ENCODE data around the gene CNTN6. TPM values are rescaled to one million over a fixed set of nuclear protein-coding genes. Genes with fewer than 3 reads are reported as not detected.

The CNTN6 gene
- total and polyA plus RNA-seq, 8 donors, result 3.0 to 8.4 (median 6.7) TPM

DNA sequence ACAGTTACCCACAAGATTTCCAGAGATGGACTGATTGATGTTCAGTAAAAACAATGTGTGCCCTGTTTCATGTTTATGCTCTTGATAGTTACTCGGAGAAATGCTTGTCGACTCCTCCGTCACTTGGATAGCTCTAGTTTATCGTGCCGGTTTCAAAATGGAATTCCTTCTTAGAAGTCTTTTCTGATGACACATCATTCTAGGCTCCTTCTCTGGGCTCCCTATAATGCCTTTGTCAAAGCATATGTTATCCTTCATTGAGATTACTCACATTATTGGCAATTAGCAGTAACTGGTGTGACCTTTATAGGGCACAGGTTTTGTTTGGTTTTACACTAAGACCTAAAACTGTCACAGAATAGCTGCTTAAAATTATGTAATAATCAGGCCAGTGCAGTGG, 201.8 kb downstream of the CNTN6 start:
- no peak overlapping the region for H3K27ac ChIP-seq
- H3K4me1 ChIP-seq, result no peaks in the 10 kb centered on the region
- no peaks in the 10 kb centered on the region for H3K27me3 ChIP-seq
- DNase-seq, result no peak
- no peaks in the 10 kb centered on the region for H3K9me3 ChIP-seq
- H3K36me3 ChIP-seq, result no peaks in the 10 kb centered on the region
- intact Hi-C loops (cut with DNase I), result no loop called here
- H3K4me3 ChIP-seq, result no peak overlapping the region
- no peak for ATAC-seq
- no peak for TF ChIP-seq CTCF (IDR thresholded peaks at IDR 0.05)

GRCh38 chr3:1318296-1319005, 225.6 kb downstream of the CNTN6 start:
- H3K4me1 ChIP-seq, result no peaks in the 10 kb centered on the region
- TF ChIP-seq CTCF (IDR thresholded peaks at IDR 0.05), result no peak
- H3K9me3 ChIP-seq, result no peaks in the 10 kb centered on the region
- no peaks in the 10 kb centered on the region for H3K36me3 ChIP-seq
- H3K27ac ChIP-seq, result no peak overlapping the region
- no peak overlapping the region for H3K4me3 ChIP-seq
- no peaks in the 10 kb centered on the region for H3K27me3 ChIP-seq
- ATAC-seq, result no peak
- intact Hi-C loops (cut with DNase I), result no loop called here
- no peak for DNase-seq

DNA sequence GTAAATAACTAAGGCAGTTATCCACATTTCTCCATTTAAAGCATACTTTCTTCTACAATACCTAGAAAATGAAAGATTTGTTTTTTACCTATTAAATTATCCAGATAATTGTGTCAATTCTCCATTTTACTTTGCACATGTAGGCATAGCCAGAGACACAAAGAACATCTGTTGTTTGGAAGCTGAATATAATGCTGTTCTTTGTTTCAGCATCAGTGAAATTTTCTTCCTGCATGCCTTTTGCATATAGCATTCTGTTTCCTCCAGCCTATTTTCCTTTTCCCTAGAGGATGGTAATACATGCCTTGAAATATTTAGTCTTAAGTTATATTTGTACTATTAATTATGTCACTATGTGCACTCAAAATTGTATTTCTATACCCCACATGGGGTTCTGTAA, 233.7 kb downstream of the CNTN6 start:
- ATAC-seq (no peak), DNase-seq (no peak)
- Histone ChIP-seq H3K36me3 (no peaks in the 10 kb centered on the region), H3K4me1 (no peaks in the 10 kb centered on the region), H3K27me3 (no peaks in the 10 kb centered on the region), H3K4me3 (no peak overlapping the region), H3K27ac (no peak overlapping the region), H3K9me3 (no peaks in the 10 kb centered on the region)
- intact Hi-C loops (cut with DNase I), result no loop called here
- TF ChIP-seq CTCF (IDR thresholded peaks at IDR 0.05), result no peak

DNA sequence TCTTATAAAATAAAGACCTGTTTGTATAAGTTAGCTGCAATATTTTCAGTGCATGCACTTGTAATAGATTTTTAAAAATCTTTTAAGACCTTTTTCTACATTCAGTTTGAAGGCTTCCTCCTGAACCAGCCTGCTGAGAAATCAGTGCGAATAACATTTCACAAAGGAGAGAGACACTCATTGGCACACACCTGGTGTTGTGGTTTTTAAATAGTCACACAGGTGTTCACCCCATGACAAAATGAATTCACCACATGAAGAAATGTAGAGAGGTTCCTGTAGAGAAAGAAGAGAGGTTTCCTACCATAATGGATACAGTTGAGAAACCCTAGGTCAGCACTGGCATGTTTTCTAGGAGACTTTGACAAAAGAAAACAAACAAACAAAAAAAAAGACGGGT, 237.3 kb downstream of the CNTN6 start:
- ATAC-seq (no peak), DNase-seq (no peak)
- Histone ChIP-seq H3K4me3 (no peak overlapping the region), H3K27ac (no peak overlapping the region), H3K36me3 (no peaks in the 10 kb centered on the region), H3K27me3 (no peaks in the 10 kb centered on the region), H3K4me1 (no peaks in the 10 kb centered on the region), H3K9me3 (no peaks in the 10 kb centered on the region)
- no peak for TF ChIP-seq CTCF (IDR thresholded peaks at IDR 0.05)
- intact Hi-C loops (cut with DNase I), result no loop called here

DNA sequence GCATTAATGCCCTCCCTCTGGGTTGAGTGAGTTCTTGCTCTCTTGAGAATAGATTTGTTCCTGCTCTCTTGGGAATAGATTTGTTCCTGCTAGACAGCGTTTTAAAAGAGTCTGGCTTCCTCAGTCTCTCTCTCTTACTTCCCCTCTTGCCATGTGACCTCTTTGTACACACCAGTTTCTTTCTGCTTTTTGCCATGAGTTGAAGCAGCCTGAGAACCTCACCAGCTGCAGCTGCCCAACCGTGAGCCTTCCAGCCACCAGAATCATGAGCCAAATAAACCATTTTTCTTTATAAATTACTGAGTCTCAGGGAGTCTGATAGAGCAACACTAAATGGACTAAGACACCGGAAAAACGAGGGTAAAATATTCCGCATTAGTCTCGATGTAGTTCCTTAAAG, 253.6 kb downstream of the CNTN6 start:
- Histone ChIP-seq H3K27ac (no peak overlapping the region), H3K4me1 (no peaks in the 10 kb centered on the region), H3K36me3 (no peaks in the 10 kb centered on the region), H3K9me3 (no peaks in the 10 kb centered on the region), H3K27me3 (no peaks in the 10 kb centered on the region), H3K4me3 (no peak overlapping the region)
- DNase-seq (no peak), ATAC-seq (no peak)
- intact Hi-C loops (cut with DNase I), result no loop called here
- TF ChIP-seq CTCF (IDR thresholded peaks at IDR 0.05), result no peak
